Liver (tissue), 3 donors: ENCODE results near the gene HPD.
"Not testable (repeated sequence)": the region's sequence is repeated elsewhere in the genome, so short reads cannot be mapped to it uniquely, and the experiment has no call there.

ENCODE experiments used
- CTCF ChIP-seq: fragments of 150-350 bp; IDR thresholded peaks from 2 replicates; pipeline ENCODE4 v1.5.1; 2017; ENCODE audit warnings: improper control_type of control experiment, low read depth, low read length; ENCODE audit not compliant: missing input control
- FOXA1 ChIP-seq: IDR thresholded peaks from 2 replicates; pipeline ENCODE4 v1.6.1; 2016; ENCODE audit warnings: antibody characterized with exemption
- REST ChIP-seq: IDR thresholded peaks from 2 replicates; pipeline ENCODE4 v1.6.1; 2016; ENCODE audit warnings: antibody characterized with exemption, mild to moderate bottlenecking
- SP1 ChIP-seq: IDR thresholded peaks from 2 replicates; pipeline ENCODE4 v1.6.1; 2018; ENCODE audit warnings: antibody characterized with exemption, mild to moderate bottlenecking
- YY1 ChIP-seq: IDR thresholded peaks from 2 replicates; pipeline ENCODE4 v1.6.1; 2016; ENCODE audit warnings: antibody characterized with exemption, mild to moderate bottlenecking
- donor health status: healthy.
- donor health status: healthy.

GRCh38 chr12:121860699-121861098, 2.0 kb upstream of the HPD start:
- not testable (repeated sequence) for TF ChIP-seq CTCF, FOXA1, SP1, YY1, REST
